Left ventricle myocardium superior (tissue), 1 donor: ENCODE measurements around the gene CERS3. TPM values are rescaled to one million over a fixed set of nuclear protein-coding genes. Genes with fewer than 3 reads are reported as not detected.
A peak's percentile ranks its signal among the peaks of the same experiment; 100 is the strongest.

Source experiments
- ATAC-seq: fragments of 200-7000 bp; cut with Tn5 transposase; one replicate; pipeline ENCODE4 v1.9.1; 2020; ENCODE audit warnings: mild to moderate bottlenecking, moderate library complexity
- DNase-seq: peaks from one replicate; pipeline ENCODE4 v3.0.0-alpha.2; 2020
- intact Hi-C: fragments of 100-400 bp; cut with micrococcal nuclease; formaldehyde crosslinking; loops from one replicate; pipeline ENCODE4 v1.11.0; 2022
- total RNA-seq: library from RNA; stranded (reverse); fragmentation: NEBNext Ultra II Directional; extraction: Animal tissue kit (Norgen Biotek cat#: 25700); gene quantifications from one replicate; pipeline ENCODE4 v1.2.1, GENCODE V29; 2021
- donor health status: DM: no; HTN: yes; CAD: no; lungs with severe emphysema.

Gene CERS3
- total RNA-seq, 1 donor from 2014 or later, result not detected

DNA sequence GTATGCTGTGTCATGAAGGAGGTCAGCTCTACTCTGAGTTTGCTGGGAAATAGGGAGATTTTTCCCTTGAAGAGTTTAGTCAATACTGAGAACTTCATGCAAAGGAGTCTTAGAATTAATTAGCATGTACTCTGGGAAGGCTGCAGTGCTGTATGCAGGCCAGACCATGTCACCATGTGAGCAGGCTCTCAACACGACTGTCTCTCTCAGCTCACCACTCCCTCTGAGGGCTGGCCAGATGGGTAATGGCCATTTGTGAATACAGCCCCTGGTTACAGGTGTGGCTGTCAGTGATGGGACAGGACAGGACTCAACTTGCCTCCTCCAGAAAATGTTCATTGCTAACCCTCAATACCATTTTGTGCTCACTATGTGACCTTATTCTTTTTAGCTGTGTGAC is 5.1 kb upstream of the CERS3 start:
- ATAC-seq, result no peak
- intact Hi-C loops, result no loop called here
- no peak for DNase-seq

DNA sequence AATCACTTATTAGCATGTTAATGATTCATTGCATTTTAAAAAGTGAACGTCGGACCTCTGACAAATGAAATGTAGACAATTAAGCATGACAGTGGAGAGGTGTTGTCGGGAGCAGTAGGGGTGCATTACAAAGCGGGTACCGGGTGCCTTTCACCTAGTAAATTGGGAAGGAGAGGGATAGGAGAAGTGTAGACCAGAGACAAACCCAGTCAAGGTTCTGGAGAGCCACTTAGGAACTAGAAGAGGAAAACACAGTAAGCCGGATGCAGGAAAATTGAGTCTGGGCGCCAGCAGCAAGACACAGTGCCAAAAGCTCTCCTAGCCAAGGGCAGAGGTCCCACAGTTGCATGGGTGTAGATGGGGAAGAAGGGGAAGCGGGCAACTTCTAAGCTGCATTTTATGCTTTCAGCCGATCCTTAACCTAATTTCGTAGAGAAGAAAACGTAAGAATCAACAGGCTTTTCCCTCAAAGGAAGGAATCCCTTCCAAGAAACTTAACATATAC is 3.1 kb upstream of the CERS3 start:
- intact Hi-C loops, result no loop called here
- ATAC-seq (no peak), DNase-seq (no peak)

DNA sequence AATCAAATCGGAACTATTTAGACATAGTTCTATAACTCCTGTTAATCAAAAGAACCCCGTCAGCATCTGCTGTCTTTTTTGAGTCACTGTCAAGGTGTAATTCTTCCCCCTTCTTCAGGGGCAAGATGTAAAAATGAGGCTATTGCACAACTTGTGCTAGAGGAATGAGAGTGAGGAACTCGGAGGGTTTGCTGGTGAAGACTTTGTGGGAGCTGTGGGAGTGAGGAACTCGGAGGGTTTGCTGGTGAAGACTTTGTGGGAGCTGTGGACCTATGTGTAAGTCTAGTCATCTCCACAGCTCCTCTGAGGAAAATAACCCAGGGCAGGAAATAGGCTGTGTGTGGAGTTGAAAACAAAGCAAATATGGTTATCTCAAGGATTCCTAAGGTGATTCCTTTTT is 2.5 kb upstream of the CERS3 start:
- DNase-seq, result no peak
- intact Hi-C loops, result no loop called here
- no peak for ATAC-seq

DNA sequence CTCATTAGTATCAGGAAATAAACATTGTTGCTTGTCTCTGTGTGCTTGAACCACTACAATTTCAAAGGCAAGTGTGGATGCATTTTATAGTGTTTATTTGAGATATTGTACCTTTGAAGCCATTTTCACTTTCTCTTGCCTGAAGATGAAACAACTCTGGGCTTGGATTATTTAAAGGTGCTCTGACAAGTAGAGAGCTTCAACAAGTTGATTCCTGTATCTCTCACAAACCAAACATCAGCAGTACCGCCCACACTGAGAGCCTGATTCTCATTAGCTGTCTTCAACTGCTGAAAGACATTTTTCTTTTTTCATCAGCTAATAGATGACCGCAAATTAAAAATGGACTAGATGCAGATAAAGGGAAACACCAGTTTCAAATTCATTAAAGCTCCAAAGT is 806 bp upstream of the CERS3 start:
- ATAC-seq (no peak), DNase-seq (no peak)
- intact Hi-C loops, result no loop called here

DNA sequence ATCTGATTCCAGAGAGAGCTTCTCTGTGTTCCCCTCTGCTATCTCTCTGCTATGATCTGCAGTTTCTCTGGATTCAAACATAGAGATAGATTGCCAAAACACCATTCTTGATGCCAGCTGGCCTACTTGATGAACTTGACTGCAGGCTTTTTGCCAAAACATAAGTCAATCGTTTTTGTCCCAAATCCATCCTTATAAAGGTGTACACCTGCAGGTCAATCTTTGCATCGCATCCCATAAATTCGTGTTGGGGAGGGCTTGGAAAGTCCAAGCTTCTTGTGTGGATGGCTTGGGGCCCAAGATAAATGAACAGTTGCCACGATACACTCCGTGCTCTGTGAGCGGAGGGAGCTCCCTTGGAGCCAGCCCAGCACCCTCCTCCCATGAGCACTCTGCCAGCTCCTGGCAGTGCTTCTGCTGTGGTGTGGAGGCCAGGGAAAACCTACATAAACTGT is 2.7 kb downstream of the CERS3 start:
- DNase-seq (peak; percentile 73), ATAC-seq (peak; percentile 96)
- intact Hi-C loops, result no loop called here

DNA sequence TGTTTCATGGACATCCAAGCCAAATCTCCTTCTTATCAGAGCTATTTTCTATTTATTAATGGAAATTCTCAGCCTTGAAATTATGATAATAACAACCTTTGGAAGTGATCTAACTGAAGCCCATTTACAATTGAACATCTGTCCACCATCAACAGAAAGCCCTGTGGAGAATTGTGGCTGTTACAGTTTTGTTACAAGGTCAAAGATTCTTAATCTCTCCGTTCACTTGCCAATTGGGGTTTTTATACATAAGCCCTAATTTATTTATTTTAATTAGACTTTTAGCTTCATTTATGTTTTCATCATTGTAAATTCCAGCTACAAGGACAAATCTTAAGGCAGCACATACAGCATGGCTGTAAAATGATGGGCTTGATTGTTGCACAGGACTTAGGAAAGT is 3.3 kb downstream of the CERS3 start:
- intact Hi-C loops, result no loop called here
- DNase-seq, result no peak
- ATAC-seq, result no peak

DNA sequence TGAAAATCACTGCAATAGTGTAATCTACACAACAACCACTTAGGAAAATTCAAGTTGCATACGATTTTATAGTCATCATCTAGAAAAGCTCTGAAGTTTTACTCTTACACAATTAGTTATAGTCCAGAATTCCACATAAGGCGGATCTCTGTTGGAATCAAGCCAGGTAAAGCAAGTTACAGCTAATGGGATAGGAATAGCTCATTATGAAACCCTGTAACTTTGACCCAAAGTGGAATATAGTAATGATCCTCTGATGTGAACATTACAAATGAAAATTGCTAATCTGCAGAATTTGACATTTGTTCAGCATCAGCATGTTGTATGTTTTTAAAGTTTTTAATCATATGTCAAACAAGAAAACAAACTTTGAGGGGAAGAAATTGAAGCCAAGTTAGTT is 4.4 kb downstream of the CERS3 start:
- ATAC-seq (no peak), DNase-seq (no peak)
- intact Hi-C loops, result no loop called here

DNA sequence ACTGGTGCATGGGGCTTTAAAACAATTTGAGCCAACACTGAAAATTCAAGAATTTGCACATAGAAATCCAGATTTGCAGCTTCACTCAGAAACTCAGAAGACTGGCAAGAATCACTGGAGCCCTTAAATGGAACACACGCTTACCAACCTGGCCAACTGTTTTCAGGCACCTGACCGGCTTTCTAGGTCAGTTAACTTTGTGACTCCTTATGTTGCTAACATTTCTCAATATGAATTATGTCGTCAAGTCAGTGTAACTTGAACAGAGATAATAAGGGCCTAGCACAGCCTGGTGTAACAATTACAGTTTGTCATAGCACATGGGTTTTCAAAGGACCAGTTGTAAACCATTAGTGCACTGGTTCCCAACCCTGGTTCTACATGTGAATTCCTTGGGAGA is 6.8 kb downstream of the CERS3 start:
- intact Hi-C loops, result no loop called here
- ATAC-seq (no peak), DNase-seq (no peak)

DNA sequence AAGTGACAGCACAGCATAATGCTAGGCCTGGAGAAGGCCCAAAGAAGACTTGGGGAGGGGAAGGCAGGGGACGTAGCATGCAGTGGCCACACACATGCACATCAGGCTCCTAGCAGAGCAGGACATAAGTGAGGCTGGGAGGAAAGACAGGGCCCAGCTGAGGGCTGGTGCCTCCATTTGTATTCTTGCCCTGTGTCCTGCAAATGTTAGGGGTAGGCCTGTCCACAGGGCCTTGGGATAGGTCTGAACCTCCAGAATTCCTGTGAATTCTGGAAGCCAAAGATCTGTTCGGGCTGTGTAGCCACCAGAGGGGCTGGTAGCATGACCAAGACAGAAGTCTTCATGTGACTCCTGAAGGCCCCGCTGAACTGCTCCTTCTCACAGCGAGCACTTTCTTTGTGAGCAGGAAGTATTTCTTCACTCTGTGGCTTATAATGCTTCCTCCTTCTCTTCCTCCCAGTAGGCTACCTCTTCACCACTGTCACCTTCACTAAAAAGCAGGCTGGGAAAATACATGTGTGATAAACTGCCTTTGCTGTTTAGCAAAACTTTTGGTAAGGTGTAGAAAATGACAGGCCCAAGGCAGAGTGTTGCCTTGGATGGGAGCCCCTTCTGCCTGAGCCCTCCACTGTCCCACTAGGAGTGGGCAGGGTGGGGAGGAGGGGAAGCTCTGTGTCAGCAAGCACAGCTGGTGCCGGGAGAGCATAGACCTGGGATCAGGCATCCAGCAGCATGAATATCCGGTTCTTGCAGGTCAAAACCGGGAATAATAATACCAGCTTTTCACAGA is 8.4 kb downstream of the CERS3 start:
- ATAC-seq, result peak; percentile 51
- intact Hi-C loops, result no loop called here
- DNase-seq, result no peak

DNA sequence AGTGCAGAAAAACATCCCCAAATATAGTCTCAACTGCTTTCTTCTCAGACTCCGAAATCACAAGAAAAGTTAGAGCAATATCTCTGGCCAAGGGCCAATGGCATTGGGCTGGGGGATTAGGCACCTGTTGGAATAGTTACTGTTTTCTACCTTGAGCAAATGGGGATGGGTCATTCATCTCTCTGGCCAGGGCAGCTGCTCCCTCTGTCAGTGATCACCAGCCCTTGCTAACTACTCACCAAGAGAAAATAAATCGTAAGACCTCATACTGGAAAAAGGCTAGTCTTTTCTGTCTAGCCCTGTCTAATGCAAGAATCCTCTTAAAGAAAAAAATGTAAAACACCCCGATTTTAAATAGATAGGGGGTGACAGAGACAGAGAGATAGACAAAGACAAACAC is 10.9 kb downstream of the CERS3 start:
- intact Hi-C loops, result no loop called here
- ATAC-seq (no peak), DNase-seq (no peak)

DNA sequence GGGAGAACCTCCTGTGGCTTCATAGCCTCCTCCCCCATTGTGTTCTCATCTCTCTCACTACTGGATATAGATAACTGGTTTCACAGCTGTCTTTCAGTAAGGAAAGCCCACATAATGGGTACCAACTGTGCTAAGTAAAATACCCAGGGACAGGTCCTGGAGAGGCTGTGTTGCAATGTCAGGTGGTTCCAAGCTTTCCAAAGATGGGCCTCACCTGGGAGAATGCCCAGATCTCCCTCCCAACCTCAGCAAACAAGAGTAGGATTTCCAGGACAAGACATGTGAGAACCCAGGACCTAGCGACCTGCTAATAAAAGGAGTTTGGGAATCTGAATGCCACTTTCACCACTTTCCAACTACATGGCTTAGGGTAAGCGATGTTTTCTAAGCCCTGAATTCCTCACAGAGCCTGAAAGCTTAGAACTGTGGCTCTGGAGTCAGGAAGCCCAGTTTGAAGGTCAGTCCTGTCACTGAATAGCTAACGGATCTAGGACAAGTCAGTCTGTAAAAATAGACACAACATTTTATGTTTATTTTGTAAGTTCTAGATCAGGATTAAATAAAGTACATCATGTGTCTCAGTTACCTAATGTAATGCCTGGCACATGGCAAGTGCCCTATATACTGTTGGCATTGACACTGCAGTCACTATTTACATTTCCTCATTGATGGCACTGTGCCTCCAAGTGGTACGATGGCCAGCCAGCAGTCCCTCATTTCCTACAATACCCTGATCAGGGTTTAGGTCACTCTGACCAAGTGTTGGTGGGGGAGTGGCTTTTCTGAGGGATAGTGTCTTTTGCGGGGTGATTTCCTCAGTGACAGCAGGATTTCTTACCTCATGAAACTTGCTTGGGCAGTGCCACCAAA is 11.9 kb downstream of the CERS3 start:
- DNase-seq (no peak), ATAC-seq (peak; percentile 86)
- intact Hi-C loops, result no loop called here

DNA sequence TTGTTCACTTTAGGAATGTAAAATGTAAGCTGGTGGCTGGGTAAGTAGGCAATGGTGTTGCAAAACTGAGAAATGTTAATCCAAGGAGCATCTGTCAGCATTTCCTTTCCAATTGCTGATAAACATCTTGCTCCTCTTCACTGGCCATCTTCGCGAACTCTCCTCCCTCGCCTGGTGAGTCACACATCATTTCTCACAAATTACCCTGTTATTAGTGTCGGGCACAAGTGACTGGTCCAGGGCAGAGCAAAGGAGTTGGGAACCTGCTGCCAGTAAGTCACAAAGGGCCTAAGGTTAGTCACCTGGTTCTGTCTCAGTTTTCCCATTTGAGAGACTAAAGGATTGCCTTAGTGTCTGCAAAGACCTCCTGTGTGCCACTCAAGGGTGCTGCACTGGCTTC is 13.0 kb downstream of the CERS3 start:
- intact Hi-C loops, result no loop called here
- ATAC-seq (no peak), DNase-seq (no peak)

DNA sequence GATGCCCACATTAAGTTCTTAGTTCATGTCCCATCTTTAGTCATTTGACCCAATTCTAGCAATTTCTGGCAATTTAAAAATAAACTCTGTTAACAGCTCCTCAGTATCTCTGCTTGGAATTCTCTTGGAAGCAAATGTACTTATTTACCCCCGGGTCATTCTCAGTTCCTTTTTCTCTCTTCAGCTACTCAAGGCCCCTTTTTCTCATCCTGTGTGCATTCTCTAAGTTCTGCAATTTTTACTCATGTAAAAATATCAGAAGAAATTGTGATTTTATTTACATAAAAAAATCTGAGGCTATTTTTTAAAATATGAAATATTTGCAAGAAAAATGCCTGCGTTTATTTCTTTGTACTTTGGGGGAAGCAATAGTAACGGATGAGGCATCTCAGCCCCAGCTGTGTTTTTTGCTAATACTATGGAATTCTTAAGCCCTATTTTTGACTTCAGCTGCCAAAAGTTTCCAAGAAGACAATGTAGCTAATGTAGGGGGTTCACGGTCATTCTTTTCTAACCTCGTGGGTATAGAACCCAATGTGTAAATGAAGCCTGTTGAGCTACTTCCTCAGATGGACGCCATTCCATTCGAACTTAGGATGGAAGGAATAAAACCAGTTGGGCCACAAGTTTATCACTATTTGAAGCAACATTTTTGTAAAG is 20.0 kb downstream of the CERS3 start:
- DNase-seq (no peak), ATAC-seq (no peak)
- intact Hi-C loops, result no loop called here

DNA sequence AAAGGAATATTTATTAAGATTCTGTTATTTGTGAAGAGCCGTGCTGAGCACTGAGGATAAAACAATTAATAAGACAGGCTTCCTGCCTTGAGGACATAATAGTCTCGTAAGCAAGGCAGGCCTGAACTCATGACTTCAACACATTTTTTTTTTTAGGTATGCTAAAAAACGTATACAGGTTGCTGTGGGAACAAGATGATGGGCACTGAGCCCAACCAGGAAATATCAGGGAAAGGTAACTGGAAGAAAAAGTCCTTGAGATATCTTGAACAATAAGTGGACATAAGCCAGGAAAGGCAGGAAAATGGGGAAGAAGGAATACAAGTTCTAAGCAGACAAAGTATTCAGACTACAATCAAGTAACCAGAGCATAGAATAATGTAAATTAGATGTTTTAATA is 26.1 kb downstream of the CERS3 start:
- intact Hi-C loops, result no loop called here
- ATAC-seq (no peak), DNase-seq (no peak)

DNA sequence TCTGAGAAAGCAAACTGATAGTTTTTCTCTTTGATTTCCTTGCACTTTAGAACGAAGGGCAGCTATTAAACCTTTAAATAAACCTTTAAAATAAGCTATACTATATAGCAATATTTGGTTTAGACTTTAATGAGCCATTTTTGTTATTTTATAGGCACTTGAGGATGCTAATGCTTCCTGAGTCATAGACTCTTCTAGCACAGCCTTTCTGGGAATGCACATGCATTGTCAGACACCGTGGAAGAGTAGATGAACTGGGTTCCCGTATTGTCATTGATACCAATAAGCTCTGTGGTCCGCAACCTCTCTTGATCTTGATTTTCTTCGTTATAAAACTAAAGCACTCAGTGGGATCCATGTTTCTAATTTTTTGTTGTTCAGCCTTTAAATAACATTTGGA is 27.6 kb downstream of the CERS3 start:
- intact Hi-C loops, result no loop called here
- ATAC-seq, result no peak
- no peak for DNase-seq

DNA sequence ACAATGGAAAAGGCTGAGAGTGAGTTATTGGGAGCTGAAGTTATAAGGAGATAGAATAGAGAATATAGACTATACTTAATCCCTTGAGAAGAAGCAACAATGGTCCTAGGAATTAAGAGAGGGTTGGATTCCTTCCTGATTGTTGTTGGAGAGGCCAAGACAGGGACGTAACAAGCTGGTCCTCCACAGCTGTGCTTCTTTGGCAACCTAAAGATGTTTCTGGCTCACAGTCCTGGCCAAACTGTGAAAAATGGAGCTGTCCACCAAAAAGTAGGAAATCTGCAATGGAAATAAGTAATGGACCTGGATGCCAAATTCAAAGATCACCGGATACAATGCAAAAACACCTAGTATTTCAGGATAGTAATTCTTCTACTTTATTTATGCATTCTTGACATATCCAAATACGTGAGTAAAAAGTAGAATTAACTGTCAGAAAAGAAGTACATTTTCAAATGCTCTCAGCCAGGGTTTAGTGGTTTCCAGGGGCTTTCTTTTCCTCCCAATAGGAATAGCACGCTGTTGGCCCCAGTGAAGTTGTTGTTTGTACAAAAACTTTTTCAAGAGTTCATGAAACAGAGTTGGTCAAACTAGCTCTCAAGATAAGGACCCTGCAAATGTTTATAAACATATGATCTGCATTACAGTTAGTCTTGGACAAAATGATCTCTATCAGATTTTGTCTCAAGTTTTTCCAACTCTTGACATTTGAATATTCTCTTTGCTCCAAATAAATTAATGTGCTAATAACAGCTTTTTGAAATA is 28.3 kb downstream of the CERS3 start:
- no peak for DNase-seq
- ATAC-seq, result no peak
- intact Hi-C loops, result no loop called here

DNA sequence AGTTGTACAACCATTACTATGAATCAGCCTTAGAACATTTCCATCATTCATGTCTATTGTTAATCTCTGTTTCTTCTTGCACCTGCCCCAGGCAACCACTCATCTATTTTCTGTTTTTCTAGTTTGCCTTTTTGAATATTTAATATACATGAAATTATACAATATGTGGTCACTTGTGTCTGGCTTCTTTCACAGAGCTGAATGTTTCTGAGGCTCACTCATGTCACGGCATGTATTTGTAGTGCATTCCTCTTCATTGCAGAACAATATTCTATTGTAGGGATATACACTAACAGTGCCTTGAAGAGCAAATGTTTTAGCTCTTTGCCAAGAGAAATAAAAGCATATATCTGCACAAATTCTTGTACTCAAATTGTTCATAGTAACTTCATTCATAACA is 32.9 kb downstream of the CERS3 start:
- DNase-seq (no peak), ATAC-seq (no peak)
- intact Hi-C loops, result no loop called here

DNA sequence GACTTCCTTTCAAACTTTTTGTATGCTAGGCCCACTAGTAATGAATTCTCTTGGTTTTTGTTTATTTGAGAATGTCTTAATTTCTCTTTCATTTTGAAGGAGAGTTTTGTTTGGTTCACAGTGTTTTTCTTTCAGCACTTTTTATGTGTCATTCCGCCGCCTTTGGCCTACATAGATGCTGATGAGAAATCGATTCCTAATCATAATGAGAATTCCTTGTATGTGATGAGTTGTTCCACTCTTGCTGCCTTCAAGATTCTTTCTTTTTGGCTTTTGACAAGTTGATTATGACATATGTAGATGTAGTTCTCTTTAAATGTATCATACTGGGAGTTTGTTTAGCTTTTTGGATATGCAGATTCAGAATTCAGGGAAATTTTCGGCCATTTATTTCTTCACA is 35.5 kb downstream of the CERS3 start:
- intact Hi-C loops, result no loop called here
- ATAC-seq (no peak), DNase-seq (no peak)

DNA sequence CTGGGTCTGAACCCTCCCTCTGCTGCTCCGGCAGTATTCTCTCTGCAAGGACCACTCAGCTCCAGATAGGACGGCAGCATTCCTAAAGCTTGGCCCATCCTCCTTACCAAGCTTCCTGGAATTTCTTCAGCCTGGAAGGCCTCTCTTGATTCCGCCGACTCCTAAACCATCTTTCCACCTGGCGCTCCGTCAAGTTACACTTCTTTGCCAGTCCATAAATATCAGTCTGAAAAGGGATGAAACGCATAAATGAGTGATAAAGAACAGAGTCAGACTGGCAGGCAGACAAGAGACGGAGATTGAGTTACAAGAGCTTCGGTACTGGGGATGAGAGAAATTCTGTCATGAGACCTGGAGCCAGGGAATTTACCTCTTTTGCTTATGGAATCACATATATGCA is 44.3 kb downstream of the CERS3 start:
- intact Hi-C loops, result no loop called here
- ATAC-seq (no peak), DNase-seq (no peak)
